GM19328 (cell line): Measurements from ENCODE around the gene GUCD1.

ENCODE experiments used
- ATAC-seq: cut with Tn5 transposase; IDR thresholded peaks from one replicate; pipeline ENCODE4 v1.9.1; 2021; ENCODE audit warnings: mild to moderate bottlenecking, moderate library complexity; ENCODE audit not compliant: unreplicated experiment

Gene GUCD1

DNA sequence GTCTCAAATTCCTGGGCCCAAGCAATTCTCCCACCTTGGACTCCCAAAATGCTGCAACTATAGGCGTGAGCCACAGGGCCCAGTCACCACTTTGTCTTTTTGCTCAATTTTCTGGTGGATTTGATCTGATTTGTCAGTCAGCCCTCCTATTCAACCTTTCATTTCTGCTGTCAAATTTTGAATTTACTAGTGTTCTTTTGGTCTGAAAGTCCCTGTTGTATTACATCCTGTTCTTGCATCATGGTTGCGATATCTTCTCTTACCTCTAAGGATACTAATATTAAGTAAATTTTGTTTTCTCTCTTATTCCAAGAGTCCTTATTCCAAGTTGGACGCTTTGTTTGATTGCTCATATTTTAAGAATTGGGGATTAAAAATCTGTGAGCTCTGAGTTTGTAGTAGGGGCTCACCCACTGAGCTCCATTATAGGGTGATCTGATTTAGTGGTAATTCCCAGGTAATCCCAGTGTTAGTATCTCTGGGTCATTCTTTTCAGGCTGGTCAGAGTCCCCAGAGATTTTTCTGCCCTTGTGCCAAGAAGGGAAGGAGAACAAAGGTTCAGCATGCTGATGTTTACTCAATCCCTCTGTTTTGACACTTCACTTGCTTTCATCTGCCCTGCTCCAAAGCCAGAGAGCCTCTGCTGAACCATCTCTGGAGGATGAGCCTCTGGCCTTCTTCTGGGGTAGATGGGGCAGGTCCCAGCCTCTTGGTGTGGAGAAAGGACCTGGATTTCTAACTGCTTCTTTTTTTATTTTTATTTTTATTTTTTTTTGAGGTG lies 49.8 kb downstream of the GUCD1 start:
- no peak for ATAC-seq

- ATAC-seq = no peak
These were observed 50.4 kb downstream of the GUCD1 start for GRCh38 chr22:24504540-24504939.

- no peak for ATAC-seq
These were observed 51.0 kb downstream of the GUCD1 start for GRCh38 chr22:24503843-24504338.

DNA sequence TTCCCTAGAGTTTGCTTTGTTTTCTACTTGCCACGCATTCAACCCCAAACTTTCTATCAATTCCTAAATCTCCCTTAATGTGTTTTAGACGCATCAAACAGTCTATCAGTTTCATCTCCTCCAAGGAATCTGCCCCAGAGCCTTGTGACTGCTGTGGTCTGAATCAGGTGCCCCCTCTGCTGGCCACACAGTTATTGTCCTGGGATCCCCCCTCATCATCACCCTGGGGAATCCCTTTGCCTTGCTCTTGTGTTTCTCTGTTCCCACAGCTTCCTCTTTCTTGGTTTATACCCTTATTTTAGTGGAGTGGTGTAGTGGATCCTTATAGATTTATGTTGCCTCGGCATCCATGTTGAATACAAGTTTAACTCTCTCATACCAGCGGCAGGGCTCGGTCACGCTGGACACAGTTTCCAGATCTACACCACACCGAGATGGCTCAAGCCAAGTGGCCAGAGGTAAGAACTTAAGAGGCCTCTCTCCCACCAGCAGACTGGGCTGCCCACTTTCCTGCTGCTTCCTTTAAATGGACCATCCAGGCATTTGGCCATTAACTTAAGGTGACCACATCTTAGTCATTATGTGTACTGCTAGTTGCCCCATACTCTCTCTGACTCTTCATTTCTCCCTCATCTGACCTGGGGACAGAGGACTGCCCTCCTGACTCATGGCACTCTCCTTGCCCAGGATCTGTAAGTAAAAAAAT lies 51.6 kb downstream of the GUCD1 start:
- no peak for ATAC-seq

GRCh38 chr22:24502541-24502940 lies 52.4 kb downstream of the GUCD1 start:
- ATAC-seq = no peak

DNA sequence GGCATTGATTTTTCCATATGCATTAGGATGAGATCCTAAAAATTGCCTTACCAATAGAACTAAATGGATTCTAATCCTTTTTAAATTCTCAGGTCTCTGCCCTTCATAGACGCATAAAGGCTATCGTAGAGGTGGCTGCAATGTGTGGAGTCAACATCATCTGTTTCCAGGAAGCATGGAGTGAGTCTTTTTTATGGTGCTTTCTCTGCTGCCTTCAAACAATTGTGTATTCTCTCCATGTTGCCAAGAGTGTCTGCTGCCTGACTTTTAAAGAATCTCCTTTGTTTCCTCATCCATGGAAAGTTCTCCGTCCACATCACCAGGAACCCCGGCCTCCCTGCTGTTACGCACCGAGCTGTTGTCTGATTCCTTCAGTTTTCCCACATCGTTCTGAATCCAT lies 52.9 kb downstream of the GUCD1 start:
- ATAC-seq = no peak

DNA sequence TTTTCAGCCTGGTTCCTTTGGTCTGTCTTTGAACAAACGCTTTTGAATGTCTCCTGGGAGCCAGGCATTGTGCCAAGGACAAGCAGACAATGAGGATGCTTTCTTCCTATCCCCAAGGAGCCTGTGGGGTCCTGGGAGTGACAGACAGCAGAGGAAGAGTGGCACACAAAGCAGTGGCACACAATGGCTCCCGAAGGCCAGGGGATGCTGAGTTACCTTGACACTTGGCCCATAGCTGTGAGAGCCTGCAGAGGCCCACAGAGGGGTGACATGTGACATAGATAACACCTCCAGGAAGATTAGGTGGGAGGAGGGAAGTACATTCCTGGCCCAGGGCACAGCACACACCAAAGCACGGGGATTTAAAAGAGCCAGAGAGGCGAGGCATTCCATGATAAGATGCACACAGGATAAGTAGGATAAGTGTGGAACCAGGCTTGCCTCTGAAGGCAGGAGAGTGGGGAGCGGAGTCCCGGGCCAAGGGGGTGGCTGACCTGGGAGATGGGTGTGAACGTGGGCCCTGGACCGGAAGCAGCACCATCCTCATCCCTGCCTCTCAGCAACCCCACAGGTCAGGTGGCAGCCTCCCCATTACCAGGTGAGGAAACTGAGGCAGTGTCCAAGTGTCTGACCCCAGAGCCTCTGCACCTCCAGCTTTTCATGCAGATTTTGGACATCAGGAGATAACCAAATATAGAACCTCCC lies 53.5 kb downstream of the GUCD1 start:
- no peak for ATAC-seq

DNA sequence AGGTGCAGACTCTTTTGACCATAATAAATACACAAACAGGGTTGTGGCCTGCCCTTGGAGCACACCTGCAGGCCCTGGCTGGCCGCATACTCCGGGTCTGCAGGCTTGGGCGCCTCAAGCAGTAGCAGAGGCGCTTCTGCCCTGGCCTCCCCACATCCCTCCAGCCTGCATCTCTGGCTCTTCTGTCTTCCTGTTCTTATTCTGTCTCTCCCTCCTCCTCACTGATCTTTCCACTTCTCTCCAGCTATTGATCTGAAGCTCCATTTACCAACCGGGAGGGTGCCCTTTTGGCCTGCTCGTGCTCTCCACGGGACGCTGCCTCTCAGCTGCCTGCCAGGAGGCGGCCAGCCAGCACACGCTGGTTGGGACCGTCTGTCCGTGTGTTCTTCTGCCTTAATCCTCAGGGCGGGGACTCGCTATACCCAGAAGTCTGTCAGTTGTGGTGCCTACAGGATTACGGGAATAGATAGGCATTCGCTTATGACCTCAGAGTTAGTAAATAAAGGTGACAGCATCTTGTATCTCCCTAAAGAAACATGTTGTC lies 54.6 kb downstream of the GUCD1 start:
- no peak for ATAC-seq

DNA sequence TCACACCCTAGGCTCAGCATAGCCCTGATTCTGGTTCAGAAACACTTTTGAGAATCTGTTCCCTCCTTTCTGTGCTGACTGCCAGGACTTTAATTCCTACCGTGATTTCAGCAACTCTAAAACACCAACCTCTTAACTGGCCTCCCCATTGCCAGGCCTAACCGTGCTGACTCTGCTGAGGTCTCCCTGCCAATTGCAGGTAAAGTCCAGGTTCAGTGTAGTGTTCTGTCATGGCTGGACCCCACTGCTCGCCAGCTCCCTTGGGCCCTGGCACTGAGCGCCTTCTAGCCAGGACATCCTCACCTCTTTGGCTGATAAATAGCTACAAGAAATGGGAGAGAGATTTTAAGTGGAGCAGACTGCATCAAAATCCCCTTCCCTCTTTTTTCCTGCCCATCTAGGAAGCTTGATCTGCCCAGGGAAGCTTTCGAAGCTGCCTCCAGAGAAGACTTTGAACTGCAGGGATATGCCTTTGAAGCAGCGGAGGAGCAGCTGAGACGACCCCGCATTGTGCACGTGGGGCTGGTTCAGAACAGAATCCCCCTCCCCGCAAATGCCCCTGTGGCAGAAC lies 55.1 kb downstream of the GUCD1 start:
- no peak for ATAC-seq

DNA sequence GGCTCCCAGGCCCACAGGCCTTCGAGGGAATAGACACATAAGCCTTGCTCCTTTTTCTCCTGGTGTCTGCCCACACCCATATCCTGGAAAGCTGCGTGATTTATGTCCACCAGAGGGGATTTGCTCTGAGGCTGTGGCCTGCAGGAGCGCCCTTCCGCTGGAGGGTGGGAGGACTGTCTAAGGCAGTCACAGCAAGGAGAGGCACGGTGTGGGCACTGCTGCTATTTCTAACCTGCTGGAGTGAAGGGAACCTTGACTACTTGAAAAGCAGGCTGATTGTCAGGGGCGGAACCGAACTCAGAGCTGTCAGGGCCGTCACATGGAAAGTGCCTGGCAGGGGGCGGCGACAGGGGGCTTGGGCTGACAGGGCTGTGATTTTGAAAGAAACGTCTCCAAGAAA lies 56.1 kb downstream of the GUCD1 start:
- ATAC-seq = no peak

- no peak for ATAC-seq
These were observed 57.1 kb downstream of the GUCD1 start for GRCh38 chr22:24497841-24498258.

DNA sequence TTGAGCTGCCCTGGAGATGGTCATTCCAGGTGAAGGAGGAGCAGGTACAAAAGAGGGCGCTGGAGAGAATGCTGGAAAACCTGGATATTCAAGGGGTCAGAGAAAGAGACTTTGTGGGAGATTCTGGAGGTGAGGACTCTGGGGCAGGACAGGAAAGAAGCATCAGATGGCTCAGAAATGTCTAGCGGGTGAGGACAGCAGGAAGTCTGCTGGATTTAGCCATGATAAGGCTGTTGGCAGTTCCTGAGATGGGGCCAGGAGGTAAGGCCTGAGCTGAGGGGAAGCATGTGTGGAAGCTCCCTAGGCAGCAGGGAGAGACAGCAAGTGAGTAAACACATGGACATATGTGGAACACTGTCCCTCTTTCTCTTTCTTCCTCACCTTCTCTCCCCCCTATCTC lies 58.3 kb downstream of the GUCD1 start:
- ATAC-seq = no peak

DNA sequence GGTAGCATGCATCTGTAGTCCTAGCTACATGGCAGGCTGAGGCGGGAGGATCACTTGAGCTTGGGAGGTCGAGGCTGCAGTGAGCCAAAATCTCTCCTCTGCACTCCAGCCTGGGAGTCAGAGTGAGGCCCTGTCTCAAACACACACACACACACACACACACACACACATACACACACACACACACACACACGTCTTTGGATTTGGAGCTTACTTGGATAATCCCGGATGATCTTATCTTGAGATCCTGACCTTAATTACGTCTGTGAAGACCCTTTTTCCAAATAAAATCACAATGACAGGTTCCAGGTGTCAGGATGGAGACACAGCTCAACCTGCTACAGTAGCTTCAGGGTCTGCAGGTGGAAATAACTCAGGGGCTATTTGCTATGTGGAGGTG lies 58.7 kb downstream of the GUCD1 start:
- no peak for ATAC-seq

- no peak for ATAC-seq
These were observed 59.6 kb downstream of the GUCD1 start for GRCh38 chr22:24495365-24495675.

DNA sequence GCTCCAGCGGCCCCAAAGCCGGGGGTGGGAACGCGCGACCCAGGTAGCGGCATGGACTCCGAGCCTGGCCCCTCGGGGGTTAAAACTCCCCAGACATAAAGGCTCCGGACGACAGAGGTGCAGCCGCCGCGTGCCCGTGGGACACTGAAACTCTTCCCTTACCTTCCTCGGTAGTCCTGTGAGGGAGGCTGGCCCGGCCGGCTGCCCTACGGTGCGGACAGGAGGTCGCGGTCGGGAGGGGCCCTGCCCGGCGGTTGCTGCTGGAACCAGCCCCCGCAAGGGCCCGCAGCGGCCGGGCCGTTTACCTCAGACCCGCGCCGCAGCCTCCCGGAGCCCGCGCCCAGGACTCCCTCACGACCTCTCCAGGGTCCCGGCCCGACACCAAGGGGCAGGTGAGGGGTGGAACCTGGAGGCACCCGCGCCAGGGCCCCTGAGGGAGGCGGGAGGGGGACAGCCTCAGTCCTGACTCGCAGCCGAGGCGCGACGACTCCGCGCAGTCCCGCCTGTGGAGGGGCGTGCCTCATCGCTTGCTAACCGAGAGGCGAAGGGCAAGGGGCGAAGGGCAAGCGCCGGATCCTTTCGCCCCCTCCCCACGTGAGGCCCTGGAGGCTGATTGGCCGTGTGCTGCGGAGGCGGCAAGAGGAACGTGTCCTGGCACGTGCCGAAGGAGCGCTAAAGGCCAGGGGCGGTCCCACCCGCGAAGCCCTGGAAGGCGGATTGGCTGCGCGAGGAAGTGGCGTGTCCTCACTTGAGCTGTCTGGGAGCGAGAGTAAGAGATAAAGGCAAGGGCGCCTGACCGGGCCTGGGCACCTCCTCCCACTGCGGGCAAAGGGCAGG lies 60.2 kb downstream of the GUCD1 start, which contains the start of gene UPB1:
TSS of gene UPB1 (plus strand) at position 805 of the 837 bp plus-strand sequence. CDS start 72 bp downstream, outside the sequence.
- no peak for ATAC-seq

DNA sequence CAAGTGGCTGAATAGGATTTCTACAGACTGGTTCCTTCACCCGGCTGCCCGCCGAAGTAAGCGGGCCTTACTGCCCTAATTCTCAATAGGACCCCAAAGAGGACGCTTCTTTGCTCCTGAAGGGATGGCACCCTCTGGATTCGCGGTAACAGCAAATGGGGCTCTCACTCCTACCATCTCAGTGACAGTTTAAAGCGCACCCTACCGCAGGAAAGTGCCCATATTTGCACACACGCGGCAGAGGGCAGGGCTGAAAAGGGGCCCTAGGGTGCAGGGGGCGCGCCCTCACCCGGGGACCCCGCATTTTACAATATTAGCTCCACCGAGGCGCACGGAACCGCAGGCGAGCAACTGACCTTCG lies 60.8 kb downstream of the GUCD1 start:
- no peak for ATAC-seq

GRCh38 chr22:24492391-24492790 lies 62.5 kb downstream of the GUCD1 start:
- no peak for ATAC-seq
